Heart right ventricle (tissue), 16 donors: Measurements from ENCODE around the gene DEAF1. TPM values are rescaled to one million over a fixed set of nuclear protein-coding genes. Genes with fewer than 3 reads are reported as not detected.

Source experiments
- ATAC-seq, 8 donors: fragments of 200-7000 bp; cut with Tn5 transposase; one replicate each; pipeline ENCODE4 v1.9.1; 2020; ENCODE audit warnings: mild to moderate bottlenecking in 8 of 8, moderate library complexity in 8 of 8, moderate number of reproducible peaks in 1 of 8
- DNase-seq, 2 donors: peaks; one replicate each; pipeline ENCODE4 v3.0.0-alpha.2; 2020
- H3K27ac ChIP-seq, 10 donors: fragments of 200-600 bp; sonication (generic) in 2 of 10; one replicate each; pipeline versions ENCODE4 v1.5.0 to v1.8.0; 2020 to 2022; ENCODE audit warnings: mild to moderate bottlenecking in 3 of 10
- H3K27me3 ChIP-seq, 7 donors: fragments of 200-600 bp; one replicate each; pipeline ENCODE4 v1.8.0; 2021 to 2022; ENCODE audit warnings: mild to moderate bottlenecking in 2 of 7
- H3K36me3 ChIP-seq, 9 donors: fragments of 200-600 bp; sonication (generic) in 1 of 9; one replicate each; pipeline versions ENCODE4 v1.5.0 to v1.8.0; 2020 to 2022; ENCODE audit warnings: mild to moderate bottlenecking in 2 of 9
- H3K4me1 ChIP-seq, 9 donors: fragments of 200-600 bp; sonication (generic) in 1 of 9; one replicate each; pipeline versions ENCODE4 v1.5.0 to v1.8.0; 2020 to 2022; ENCODE audit warnings: mild to moderate bottlenecking in 4 of 9
- H3K4me3 ChIP-seq, 10 donors: fragments of 200-600 bp; sonication (generic) in 2 of 10; one replicate each; pipeline versions ENCODE4 v1.5.0 to v1.8.0; 2020 to 2022; ENCODE audit warnings: mild to moderate bottlenecking in 7 of 10, moderate library complexity in 2 of 10
- H3K9me3 ChIP-seq, 11 donors: fragments of 200-600 bp in 10 of 11; sonication (generic) in 2 of 11; one replicate each; pipeline versions ENCODE4 v1.5.0 to v1.8.0; 2013 to 2022; ENCODE audit warnings: mild to moderate bottlenecking in 2 of 11, control low read depth in 1 of 11, moderate library complexity in 1 of 11
- WGBS, 2 donors: extraction: QIAGEN DNeasy Blood & Tissue Kit; methylation state at CpG; one replicate each; pipeline ENCODE4 v1.1.7; 2013; ENCODE audit warnings: inconsistent platforms in 1 of 2; 5-methylcytosine and 5-hydroxymethylcytosine counted together
- intact Hi-C, 10 donors: fragments of 100-400 bp; cut with DNase I; formaldehyde crosslinking; loops; one replicate each; pipeline versions ENCODE4 v1.11.1 to v1.14.2; 2022
- polyA plus RNA-seq, 2 donors: library from polyadenylated mRNA; stranded (reverse); fragments of 200-250 nt; gene quantifications; one replicate each; pipeline ENCODE4 v1.2.3, GENCODE V29; 2013
- total RNA-seq, 10 donors: library from RNA; stranded (reverse); fragmentation: NEBNext Ultra II Directional in 3 of 10; extraction: Animal tissue kit (Norgen Biotek cat#: 25700) in 3 of 10; gene quantifications; one replicate each; pipeline versions ENCODE4 v1.2.1 to v1.2.4, GENCODE V29; 2021 to 2023
- TF ChIP-seq, protein P1 (sequence below), 9 donors: fragments of 200-600 bp; sonication (generic) in 2 of 9; IDR thresholded peaks; one replicate each; pipeline versions ENCODE4 v1.5.0 to v1.8.0; 2021 to 2022; ENCODE audit warnings: antibody characterized with exemption in 9 of 9, mild to moderate bottlenecking in 5 of 9, moderate library complexity in 1 of 9
- donor health status: Arrhythmogenic right ventricular cardiomyopathy.
- donor health status: ischemic (EF 13 %, LVEDD 7.1; RV severe dilation, severe dysfunction).
- donor health status: healthy with polysubstance abuse.
- donor health status: DM: no; HTN: yes; CAD: no.
- donor health status: DM: no; HTN: no; CAD: no.
- donor health status: ischemic (EF 25% LVEDD 6.9; RV normal size, moderate dysfunction).
- donor health status: ischemic (EF 25% LVEDD 5.7; RV mildly dilated, moderate dysfunction).
- donor health status: healthy.
- donor health status: DM: yes; HTN: yes; CAD: no.
- donor health status: Ischemic cardiomyopathy.
- donor health status: ischemic (EF 35%, LVEDD 5.7; RV mildly dilated, moderate dysfunction).
- donor health status: nonischemic (EF 11% LVEDD 7.7; RV severe dilation, severe dysfunction).
- donor health status: DM: yes; HTN: yes; CAD: no.
- donor health status: PGD.
- donor health status: ischemic (EF 29% LVEDD 5.4; RV normal size, mild dysfunction).
- donor health status: nonischemic (EF 23%, LVEDD 6.1; RV moderate dilation, normal function).

The DEAF1 gene
- total and polyA plus RNA-seq, 12 donors, result 11.0 to 39.9 (median 17.0) TPM

DNA sequence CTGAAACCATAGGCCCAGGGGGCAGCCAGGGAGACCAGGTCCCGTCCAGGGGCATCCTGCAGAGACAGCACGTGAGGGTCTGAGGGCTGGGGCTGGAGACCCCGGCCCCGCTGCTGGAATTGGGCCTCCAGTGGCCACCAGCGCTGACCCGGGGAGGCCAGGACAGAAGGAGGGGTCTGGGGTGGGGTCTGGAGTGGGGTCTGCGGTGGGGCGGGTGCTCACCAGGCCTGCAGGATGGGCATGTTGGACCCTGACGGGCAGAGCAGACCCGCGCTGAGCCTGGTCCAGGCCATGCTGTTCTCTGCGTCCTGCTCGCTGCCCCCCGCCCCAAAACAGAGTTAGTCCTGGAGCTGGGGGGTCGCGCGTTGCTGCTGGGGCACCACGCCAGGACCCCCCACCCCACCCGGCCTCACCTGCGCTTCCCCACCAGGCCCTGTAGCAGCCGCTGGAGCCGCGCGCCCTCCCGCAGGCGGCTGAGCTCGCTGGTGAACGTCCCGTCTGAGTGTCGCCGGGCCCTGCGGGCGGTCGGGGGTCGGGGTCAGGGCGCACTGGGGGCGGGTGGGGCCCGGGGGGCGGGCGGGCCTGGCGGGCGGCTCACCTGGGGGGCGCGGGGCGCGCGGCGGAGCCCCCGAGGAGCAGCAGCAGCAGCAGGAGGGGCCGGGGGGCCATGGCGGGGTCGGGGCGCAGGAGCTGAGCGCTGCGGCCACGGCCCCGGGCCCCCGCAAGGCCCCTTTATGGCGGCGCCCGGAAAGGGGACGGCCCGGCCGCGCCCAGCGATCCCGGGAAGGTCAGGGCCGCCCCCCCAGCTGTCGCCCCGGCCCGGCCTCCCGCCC lies 68.3 kb downstream of the DEAF1 start, which contains the start of gene SCT:
Gene SCT, minus strand, starts transcription at position 707 of the 833 bp plus-strand sequence. Its CDS starts 38 bp downstream, at position 669.
- ATAC-seq (peak in 2 of 8 donors; percentile 15 to 27), DNase-seq (no peak)
- no peak within 1 kb of the TSS for H3K4me3 ChIP-seq
- H3K27me3 ChIP-seq, result peaks cover 0 to 39% (median 24%) of the 10 kb centered on the region in 7 donors
- H3K9me3 ChIP-seq, result no peaks in the 10 kb centered on the region
- no peak within 1 kb of the TSS for H3K27ac ChIP-seq
- TF ChIP-seq, protein P1, sequence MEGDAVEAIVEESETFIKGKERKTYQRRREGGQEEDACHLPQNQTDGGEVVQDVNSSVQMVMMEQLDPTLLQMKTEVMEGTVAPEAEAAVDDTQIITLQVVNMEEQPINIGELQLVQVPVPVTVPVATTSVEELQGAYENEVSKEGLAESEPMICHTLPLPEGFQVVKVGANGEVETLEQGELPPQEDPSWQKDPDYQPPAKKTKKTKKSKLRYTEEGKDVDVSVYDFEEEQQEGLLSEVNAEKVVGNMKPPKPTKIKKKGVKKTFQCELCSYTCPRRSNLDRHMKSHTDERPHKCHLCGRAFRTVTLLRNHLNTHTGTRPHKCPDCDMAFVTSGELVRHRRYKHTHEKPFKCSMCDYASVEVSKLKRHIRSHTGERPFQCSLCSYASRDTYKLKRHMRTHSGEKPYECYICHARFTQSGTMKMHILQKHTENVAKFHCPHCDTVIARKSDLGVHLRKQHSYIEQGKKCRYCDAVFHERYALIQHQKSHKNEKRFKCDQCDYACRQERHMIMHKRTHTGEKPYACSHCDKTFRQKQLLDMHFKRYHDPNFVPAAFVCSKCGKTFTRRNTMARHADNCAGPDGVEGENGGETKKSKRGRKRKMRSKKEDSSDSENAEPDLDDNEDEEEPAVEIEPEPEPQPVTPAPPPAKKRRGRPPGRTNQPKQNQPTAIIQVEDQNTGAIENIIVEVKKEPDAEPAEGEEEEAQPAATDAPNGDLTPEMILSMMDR (IDR thresholded peaks at IDR 0.05), result no peak
- 12 to 17% methylated on average over 38 to 69 of the region's 72 CpGs for WGBS, 2 donors
- H3K36me3 ChIP-seq, result peaks cover 0 to 6% (median 0%) of the 10 kb centered on the region in 9 donors
- peaks cover 0 to 12% (median 4%) of the 10 kb centered on the region in 9 donors for H3K4me1 ChIP-seq
- intact Hi-C loops, result loop anchor here in 1 of 10 donors (10.0 kb wide), 1 partner anchor 92 kb away; the partner anchor contains the start of genes HRAS and LRRC56

DNA sequence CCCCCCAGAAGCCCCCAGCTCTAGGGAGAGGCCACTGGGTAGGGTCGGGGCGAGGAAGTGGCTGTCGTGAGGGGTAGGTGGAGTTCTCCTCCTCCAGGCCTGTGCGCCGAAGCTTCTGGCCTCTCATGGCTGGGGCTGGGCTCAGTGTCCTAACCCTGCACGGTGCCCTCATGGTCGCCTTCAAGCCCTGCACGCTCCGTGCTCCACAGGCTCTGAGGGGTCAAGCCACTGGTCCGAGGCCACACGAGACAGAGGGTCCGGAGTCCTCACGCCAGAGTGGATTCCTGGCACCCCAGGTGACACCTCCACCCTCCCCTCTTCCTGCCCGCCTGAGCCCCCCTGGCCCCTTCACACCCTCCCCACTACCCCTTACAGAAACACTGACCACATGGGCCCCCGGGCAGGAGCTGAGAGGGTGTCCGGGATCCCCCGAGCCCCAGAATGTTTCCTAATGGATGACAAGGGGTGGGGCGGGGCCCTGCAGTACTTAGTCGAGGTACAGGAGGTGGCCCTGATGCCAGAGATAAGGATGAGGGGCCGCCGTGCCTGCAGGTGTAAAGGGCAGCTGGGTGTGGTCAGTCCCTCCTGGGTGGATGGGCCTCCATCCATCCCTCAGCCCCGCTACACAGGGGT lies 69.3 kb downstream of the DEAF1 start:
- Histone ChIP-seq H3K27ac (no peak overlapping the region), H3K36me3 (peaks cover 0 to 6% (median 0%) of the 10 kb centered on the region in 9 donors), H3K4me1 (peaks cover 0 to 12% (median 4%) of the 10 kb centered on the region in 9 donors), H3K27me3 (peaks cover 0 to 39% (median 24%) of the 10 kb centered on the region in 7 donors), H3K4me3 (no peak overlapping the region), H3K9me3 (no peaks in the 10 kb centered on the region)
- WGBS, 2 donors, result 74 to 84% methylated on average over 22 of the region's 22 CpGs
- no peak for DNase-seq
- TF ChIP-seq, protein P1 (IDR thresholded peaks at IDR 0.05), result no peak
- ATAC-seq, result peak in 2 of 8 donors; percentile 9 to 29
- intact Hi-C loops, result loop anchor here in 1 of 10 donors (10.0 kb wide), 1 partner anchor 91 kb away; the partner anchor contains the start of genes HRAS and LRRC56

GRCh38 chr11:624705-625635 lies 70.1 kb downstream of the DEAF1 start, which contains the start of gene CDHR5:
TSS of gene CDHR5 (minus strand) at chr11:624955. CDS start at chr11:624902, 53 bp downstream.
- DNase-seq (no peak), ATAC-seq (peak in 1 of 8 donors; percentile 15)
- TF ChIP-seq, protein P1 (IDR thresholded peaks at IDR 0.05), result no peak
- H3K4me1 ChIP-seq, result peaks cover 0 to 12% (median 4%) of the 10 kb centered on the region in 9 donors
- intact Hi-C loops, result loop anchor here in 1 of 10 donors (10.0 kb wide), 1 partner anchor 90 kb away; the partner anchor contains the start of genes HRAS and LRRC56
- 83 to 85% methylated on average over 33 of the region's 33 CpGs for WGBS, 2 donors
- peaks cover 0 to 39% (median 24%) of the 10 kb centered on the region in 7 donors for H3K27me3 ChIP-seq
- no peak within 1 kb of the TSS for H3K27ac ChIP-seq
- no peaks in the 10 kb centered on the region for H3K9me3 ChIP-seq
- H3K36me3 ChIP-seq, result peaks cover 0 to 6% (median 0%) of the 10 kb centered on the region in 9 donors
- no peak within 1 kb of the TSS for H3K4me3 ChIP-seq
